IMR-90 (cell line): Measurements from ENCODE around the gene FAF2.
A peak's percentile ranks its signal among the peaks of the same experiment; 100 is the strongest.

ENCODE experiments used
- BHLHE40 ChIP-seq: fragments of 150-350 bp; IDR thresholded peaks from 2 replicates; pipeline ENCODE4 v1.6.1; 2016; ENCODE audit warnings: mild to moderate bottlenecking, low read depth, low read length
- ELK1 ChIP-seq: fragments of 150-350 bp; IDR thresholded peaks from 2 replicates; pipeline ENCODE4 v1.6.1; 2016; ENCODE audit warnings: low read depth, mild to moderate bottlenecking, low read length, moderate library complexity, borderline replicate concordance
- MAZ ChIP-seq: IDR thresholded peaks from 2 replicates; pipeline ENCODE4 v1.6.1; 2012; ENCODE audit warnings: low read depth, mild to moderate bottlenecking, low read length, improper control_type of control experiment, moderate library complexity, borderline replicate concordance
- MXI1 ChIP-seq: IDR thresholded peaks from 2 replicates; pipeline ENCODE4 v1.6.1; 2012; ENCODE audit warnings: low read depth, mild to moderate bottlenecking, low read length, moderate library complexity, borderline replicate concordance
- NFE2L2 ChIP-seq: fragments of 150-350 bp; IDR thresholded peaks from 2 replicates; pipeline ENCODE4 v1.6.1; 2016; ENCODE audit warnings: low read depth, mild to moderate bottlenecking, low read length
- POLR2A ChIP-seq: IDR thresholded peaks from 2 replicates; pipeline ENCODE4 v1.6.1; 2012; ENCODE audit warnings: mild to moderate bottlenecking, low read depth, low read length
- RAD21 ChIP-seq: IDR thresholded peaks from 2 replicates; pipeline ENCODE4 v1.6.1; 2012; ENCODE audit warnings: low read length, improper control_type of control experiment
- RFX5 ChIP-seq: IDR thresholded peaks from 2 replicates; pipeline ENCODE4 v1.8.0; 2012; ENCODE audit warnings: low read depth, mild to moderate bottlenecking, low read length, moderate library complexity
- USF2 ChIP-seq: fragments of 150-350 bp; IDR thresholded peaks from 2 replicates; pipeline ENCODE4 v1.6.1; 2017; ENCODE audit warnings: mild to moderate bottlenecking, antibody characterized with exemption, low read length, low read depth
- TF ChIP-seq, protein P1 (sequence below): conservative IDR thresholded peaks from 2 replicates; pipeline ENCODE4 v1.5.1; 2012; ENCODE audit warnings: mild to moderate bottlenecking, low read depth, low read length, improper control_type of control experiment

DNA sequence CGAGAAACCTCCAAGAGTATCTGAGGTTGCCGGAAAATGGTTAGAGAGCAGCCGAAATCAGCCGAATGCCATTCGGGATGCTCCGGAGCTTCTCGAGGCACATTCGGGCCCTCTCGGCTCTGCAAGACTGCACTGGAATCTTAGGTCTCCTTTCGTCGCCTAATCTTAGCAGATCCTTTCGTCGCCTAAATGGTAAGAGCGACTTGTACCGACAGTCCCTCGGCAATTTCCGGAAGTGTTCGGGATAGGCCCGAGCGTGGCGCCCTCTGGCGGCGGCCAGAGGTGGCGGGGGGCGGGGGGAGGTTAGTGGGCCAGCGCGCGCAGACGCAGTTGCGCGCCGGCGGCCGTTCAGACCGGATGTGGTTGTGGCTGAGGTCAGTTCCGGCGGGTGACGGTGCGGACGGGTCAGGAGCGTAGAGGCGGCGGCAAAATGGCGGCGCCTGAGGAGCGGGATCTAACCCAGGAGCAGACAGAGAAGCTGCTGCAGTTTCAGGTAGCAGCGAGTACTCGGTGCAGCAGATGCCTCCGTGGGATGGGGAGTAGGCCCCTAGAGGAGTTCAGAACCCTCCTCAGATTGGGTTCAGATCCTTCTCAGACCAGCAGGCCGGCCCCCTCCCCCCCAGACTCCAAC lies at the start of gene FAF2:
- TF ChIP-seq, protein P1, sequence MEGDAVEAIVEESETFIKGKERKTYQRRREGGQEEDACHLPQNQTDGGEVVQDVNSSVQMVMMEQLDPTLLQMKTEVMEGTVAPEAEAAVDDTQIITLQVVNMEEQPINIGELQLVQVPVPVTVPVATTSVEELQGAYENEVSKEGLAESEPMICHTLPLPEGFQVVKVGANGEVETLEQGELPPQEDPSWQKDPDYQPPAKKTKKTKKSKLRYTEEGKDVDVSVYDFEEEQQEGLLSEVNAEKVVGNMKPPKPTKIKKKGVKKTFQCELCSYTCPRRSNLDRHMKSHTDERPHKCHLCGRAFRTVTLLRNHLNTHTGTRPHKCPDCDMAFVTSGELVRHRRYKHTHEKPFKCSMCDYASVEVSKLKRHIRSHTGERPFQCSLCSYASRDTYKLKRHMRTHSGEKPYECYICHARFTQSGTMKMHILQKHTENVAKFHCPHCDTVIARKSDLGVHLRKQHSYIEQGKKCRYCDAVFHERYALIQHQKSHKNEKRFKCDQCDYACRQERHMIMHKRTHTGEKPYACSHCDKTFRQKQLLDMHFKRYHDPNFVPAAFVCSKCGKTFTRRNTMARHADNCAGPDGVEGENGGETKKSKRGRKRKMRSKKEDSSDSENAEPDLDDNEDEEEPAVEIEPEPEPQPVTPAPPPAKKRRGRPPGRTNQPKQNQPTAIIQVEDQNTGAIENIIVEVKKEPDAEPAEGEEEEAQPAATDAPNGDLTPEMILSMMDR = peak; percentile 99
- TF ChIP-seq MAZ (peak; percentile 98), POLR2A (peak; percentile 96), NFE2L2 (0 out of 2 replicates have a peak, but pooled peaks have one; percentile 7), RFX5 (no peak), BHLHE40 (no peak), ELK1 (peak; percentile 81; the same call in 1 of the 2 replicates), USF2 (no peak), MXI1 (no peak), RAD21 (peak; percentile 32; the same call in 1 of the 2 replicates)
